HEK293 (cell line): Measurements from ENCODE around the gene C19orf47.

ENCODE experiments used
- CTCF ChIP-seq: fragments of 450-650 bp; formaldehyde crosslinking; IDR thresholded peaks from 2 replicates; pipeline ENCODE4 v1.5.1; 2016; ENCODE audit warnings: missing biosample characterization, missing genetic modification characterization
- REST ChIP-seq: fragments of 450-650 bp; formaldehyde crosslinking; IDR thresholded peaks from 2 replicates; pipeline ENCODE4 v1.5.1; 2016; ENCODE audit warnings: missing biosample characterization, missing genetic modification characterization
- ZNF175 ChIP-seq: fragments of 450-650 bp; formaldehyde crosslinking; IDR thresholded peaks from 2 replicates; pipeline ENCODE4 v1.5.1; 2016; ENCODE audit warnings: missing biosample characterization, missing genetic modification characterization
- ZNF280C ChIP-seq: fragments of 450-650 bp; formaldehyde crosslinking; IDR thresholded peaks from 2 replicates; pipeline ENCODE4 v1.5.1; 2016; ENCODE audit warnings: missing biosample characterization, missing genetic modification characterization
- ZNF354C ChIP-seq: fragments of 450-650 bp; formaldehyde crosslinking; IDR thresholded peaks from 2 replicates; pipeline ENCODE4 v1.5.1; 2016; ENCODE audit warnings: missing biosample characterization, missing genetic modification characterization, low read depth, borderline replicate concordance
- ZNF777 ChIP-seq: fragments of 450-650 bp; formaldehyde crosslinking; IDR thresholded peaks from 2 replicates; pipeline ENCODE4 v1.5.1; 2017; ENCODE audit warnings: missing biosample characterization, missing genetic modification characterization, borderline replicate concordance

GRCh38 chr19:40370997-40371801, 23.0 kb upstream of the C19orf47 start:
- no peak for TF ChIP-seq ZNF354C (tag by site-specific recombination)
- no peak for TF ChIP-seq ZNF777 (tag by site-specific recombination)
- TF ChIP-seq CTCF (tag by site-specific recombination): no peak
- no peak for TF ChIP-seq REST (tag by site-specific recombination)
- no peak for TF ChIP-seq ZNF175 (tag by site-specific recombination)
- TF ChIP-seq ZNF280C (tag by site-specific recombination): no peak
